ENCODE data around the gene TNNC1.

Gene TNNC1

DNA sequence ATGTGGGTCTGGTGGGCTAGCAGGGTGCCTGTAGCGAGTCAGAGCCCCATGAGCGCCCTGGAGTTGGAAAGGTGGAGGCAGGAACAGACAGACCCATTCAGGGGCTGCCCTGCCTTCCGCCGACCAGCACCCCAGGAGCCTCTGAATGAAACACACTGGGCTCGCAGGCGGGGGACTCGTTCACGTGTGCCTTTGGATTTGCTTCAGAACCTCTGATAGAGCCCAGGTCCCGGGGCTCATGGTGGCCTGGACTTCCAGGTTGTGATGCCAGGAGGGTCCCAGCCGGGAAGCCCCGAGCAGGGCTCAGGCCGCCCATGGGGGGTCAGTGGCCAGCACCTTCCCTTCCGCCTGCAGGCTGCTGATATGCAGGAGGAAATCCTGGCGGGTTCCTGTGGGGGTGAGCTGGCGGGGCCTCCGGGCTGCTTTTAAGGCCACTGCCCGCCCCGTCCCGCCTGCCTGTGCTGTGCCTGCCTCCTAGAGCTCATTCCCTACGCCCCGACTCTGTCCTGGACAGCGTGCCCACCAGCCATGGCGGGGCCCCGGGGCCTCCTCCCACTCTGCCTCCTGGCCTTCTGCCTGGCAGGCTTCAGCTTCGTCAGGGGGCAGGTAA, 41.1 kb upstream of the TNNC1 start, which contains the start of gene STAB1:
TSS of gene STAB1 (plus strand) at position 453 of the 610 bp plus-strand sequence. CDS start at position 529, 76 bp downstream.
- DNase-seq (ENCODE audit: low read depth, low spot score) = no peak
- in situ Hi-C loops (cut with HindIII; ENCODE audit: low sequenced_read_pairs) = no loop called here
- H3K4me3 ChIP-seq (ENCODE audit: low read depth, low read length) = no peak within 1 kb of the TSS
- TF ChIP-seq, protein P1, sequence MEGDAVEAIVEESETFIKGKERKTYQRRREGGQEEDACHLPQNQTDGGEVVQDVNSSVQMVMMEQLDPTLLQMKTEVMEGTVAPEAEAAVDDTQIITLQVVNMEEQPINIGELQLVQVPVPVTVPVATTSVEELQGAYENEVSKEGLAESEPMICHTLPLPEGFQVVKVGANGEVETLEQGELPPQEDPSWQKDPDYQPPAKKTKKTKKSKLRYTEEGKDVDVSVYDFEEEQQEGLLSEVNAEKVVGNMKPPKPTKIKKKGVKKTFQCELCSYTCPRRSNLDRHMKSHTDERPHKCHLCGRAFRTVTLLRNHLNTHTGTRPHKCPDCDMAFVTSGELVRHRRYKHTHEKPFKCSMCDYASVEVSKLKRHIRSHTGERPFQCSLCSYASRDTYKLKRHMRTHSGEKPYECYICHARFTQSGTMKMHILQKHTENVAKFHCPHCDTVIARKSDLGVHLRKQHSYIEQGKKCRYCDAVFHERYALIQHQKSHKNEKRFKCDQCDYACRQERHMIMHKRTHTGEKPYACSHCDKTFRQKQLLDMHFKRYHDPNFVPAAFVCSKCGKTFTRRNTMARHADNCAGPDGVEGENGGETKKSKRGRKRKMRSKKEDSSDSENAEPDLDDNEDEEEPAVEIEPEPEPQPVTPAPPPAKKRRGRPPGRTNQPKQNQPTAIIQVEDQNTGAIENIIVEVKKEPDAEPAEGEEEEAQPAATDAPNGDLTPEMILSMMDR (IDR thresholded peaks at IDR 0.05; ENCODE audit: low read depth, low read length) = no peak

DNA sequence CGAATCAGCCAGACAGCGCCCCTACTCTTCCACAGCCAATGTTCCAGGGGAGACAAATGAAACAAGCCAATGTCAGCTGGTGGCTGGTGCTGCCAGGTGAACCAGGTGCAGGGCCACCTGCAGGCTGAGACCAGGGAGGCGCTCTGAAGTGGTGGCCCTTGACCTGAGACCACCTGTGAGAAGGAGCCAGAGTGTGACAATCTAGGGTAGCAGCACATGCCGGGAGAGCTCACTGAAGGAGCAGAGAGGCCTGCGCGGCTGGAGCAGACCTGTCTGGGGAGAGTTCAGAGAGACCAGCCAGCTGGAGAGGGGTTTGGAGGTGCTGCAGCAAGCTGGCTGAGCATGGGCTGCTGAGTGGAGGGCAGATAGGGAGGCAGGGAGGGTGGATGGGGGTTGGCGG, 40.6 kb upstream of the TNNC1 start:
- no peak overlapping the region for H3K4me3 ChIP-seq (ENCODE audit: low read depth, low read length)
- in situ Hi-C loops (cut with HindIII; ENCODE audit: low sequenced_read_pairs) = no loop called here
- TF ChIP-seq, protein P1 (IDR thresholded peaks at IDR 0.05; ENCODE audit: low read depth, low read length) = no peak
- no peak for DNase-seq (ENCODE audit: low read depth, low spot score)

DNA sequence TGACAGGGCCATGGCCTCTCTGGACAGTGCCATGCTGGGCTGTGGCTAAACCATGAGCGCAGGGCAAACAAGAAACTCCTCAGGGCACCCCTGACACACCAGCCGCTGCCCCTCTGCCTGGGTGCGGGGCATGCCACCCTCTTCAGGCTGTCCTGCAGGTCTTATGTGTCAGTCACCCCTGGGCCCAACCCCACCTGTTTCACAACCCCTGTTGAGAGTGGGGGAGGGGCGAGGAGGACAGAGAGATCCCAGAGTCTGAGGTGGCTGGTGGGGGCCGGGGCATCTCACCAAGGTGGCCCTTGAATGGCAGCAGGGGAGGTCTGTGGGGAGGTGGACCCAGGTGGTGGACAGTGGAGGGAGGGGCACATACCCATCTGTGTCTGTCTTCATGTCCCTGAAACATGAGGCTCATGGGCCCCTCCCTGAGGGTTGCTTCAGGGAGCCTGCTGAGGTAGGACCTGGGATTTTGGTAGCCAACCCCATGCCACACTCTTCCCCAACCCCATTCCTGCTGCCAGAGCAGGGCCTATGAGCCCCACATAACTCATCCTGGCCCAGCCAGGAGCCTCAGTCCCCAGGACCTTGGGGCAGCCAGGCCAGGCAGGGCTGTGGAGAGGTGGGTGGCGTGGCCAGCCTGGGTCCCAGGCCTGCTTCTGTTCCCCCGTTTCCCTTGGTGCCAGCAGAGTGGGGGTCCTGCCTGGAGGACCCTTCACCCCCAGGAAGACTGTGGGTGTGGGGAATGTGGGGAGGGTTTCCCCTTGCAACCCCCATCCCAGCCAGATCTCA, 39.6 kb upstream of the TNNC1 start:
- in situ Hi-C loops (cut with HindIII; ENCODE audit: low sequenced_read_pairs) = no loop called here
- H3K4me3 ChIP-seq (ENCODE audit: low read depth, low read length) = no peak overlapping the region
- TF ChIP-seq, protein P1 (IDR thresholded peaks at IDR 0.05; ENCODE audit: low read depth, low read length) = no peak
- DNase-seq (ENCODE audit: low read depth, low spot score) = no peak

DNA sequence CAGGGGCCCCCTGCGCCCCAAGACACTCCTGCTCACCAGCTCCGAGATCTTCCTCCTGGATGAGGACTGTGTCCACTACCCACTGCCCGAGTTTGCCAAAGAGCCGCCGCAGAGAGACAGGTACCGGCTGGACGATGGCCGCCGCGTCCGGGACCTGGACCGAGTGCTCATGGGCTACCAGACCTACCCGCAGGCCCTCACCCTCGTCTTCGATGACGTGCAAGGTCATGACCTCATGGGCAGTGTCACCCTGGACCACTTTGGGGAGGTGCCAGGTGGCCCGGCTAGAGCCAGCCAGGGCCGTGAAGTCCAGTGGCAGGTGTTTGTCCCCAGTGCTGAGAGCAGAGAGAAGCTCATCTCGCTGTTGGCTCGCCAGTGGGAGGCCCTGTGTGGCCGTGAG, 38.2 kb upstream of the TNNC1 start:
- TF ChIP-seq, protein P1 (IDR thresholded peaks at IDR 0.05; ENCODE audit: low read depth, low read length) = no peak
- no peak overlapping the region for H3K4me3 ChIP-seq (ENCODE audit: low read depth, low read length)
- in situ Hi-C loops (cut with HindIII; ENCODE audit: low sequenced_read_pairs) = no loop called here
- no peak for DNase-seq (ENCODE audit: low read depth, low spot score)

DNA sequence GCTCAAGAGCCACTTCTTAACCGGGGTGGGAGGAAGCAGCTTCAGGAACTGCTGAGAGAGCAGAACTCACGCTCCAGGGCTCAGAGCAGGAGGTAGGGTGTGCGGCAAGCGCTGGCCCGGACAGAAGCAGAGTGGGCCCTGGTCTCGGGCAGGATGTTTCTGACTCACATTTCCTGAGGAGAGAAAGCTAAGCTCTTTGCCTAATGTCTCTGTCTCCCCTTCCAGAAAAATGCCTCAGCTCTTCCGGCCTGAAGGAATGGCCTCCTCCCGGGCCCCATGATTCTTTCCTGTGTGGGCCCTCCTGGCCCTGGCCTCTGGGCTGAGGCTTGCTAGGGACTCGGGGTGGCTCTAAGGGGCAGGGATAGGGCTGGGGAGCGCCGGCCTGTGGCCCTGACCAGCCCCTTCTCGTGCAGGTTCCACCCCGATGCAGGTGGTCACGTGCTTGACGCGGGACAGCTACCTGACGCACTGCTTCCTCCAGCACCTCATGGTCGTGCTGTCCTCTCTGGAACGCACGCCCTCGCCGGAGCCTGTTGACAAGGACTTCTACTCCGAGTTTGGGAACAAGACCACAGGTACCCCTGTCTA, 37.2 kb upstream of the TNNC1 start:
- TF ChIP-seq, protein P1 (IDR thresholded peaks at IDR 0.05; ENCODE audit: low read depth, low read length) = no peak
- H3K4me3 ChIP-seq (ENCODE audit: low read depth, low read length) = no peak overlapping the region
- peak; percentile 58 for DNase-seq (ENCODE audit: low read depth, low spot score)
- in situ Hi-C loops (cut with HindIII; ENCODE audit: low sequenced_read_pairs) = no loop called here

DNA sequence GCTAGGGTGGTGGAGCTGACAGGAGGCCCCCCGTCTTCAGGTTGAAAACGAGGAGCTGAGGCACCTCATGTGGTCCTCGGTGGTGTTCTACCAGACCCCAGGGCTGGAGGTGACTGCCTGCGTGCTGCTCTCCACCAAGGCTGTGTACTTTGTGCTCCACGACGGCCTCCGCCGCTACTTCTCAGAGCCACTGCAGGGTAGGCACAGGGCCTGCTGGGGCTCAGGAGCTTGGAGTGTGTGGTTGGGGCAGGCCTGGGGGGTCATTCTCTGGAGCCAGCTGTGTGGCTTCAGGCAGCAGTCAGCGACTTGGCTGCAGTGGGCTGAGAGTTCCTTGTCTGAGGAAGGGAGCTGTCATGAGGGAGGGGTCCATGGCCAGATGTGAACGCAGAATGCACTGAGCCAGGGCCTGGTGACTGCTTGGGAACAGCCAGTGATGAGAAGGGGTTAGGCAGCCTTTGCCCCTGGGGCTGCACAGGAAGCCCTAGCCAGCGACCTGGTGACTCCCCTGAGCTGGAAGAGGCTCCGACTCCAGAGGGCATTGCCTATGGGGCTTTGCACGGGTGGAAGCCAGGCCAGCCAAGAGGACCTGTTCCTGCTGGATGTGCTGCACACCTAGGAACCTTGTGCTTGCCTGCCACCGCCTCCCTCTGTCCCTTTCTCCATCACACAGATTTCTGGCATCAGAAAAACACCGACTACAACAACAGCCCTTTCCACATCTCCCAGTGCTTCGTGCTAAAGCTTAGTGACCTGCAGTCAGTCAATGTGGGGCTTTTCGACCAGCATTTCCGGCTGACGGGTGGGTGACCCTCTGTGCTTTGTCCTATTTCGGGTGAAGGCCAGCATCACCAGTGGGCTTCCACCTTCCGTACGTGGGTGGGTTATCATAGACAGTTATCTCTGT, 36.4 kb upstream of the TNNC1 start:
- in situ Hi-C loops (cut with HindIII; ENCODE audit: low sequenced_read_pairs) = no loop called here
- no peak for DNase-seq (ENCODE audit: low read depth, low spot score)
- no peak overlapping the region for H3K4me3 ChIP-seq (ENCODE audit: low read depth, low read length)
- TF ChIP-seq, protein P1 (IDR thresholded peaks at IDR 0.05; ENCODE audit: low read depth, low read length) = no peak
